Hematopoietic multipotent progenitor cell treated with erythropoietin and hydrocortisone succinate and interleukin-3 and kit ligand, for 6 days (in vitro differentiated cells): ENCODE results near the gene GPR17.

Source experiments
- DNase-seq: peaks from one replicate; pipeline ENCODE4 v3.0.0-alpha.2; 2015

GPR17 gene

GRCh38 chr2:127672341-127673224 lies 26.6 kb downstream of the GPR17 start:
- DNase-seq = no peak

- DNase-seq = no peak
Measured at GRCh38 chr2:127673291-127674069, 27.5 kb downstream of the GPR17 start.

GRCh38 chr2:127674241-127675209 lies 28.6 kb downstream of the GPR17 start:
- peak; percentile 46 for DNase-seq

- DNase-seq = peak; percentile 17
Measured at GRCh38 chr2:127675331-127676261, 29.6 kb downstream of the GPR17 start, which contains the start of gene LIMS2. LIMS2 (minus strand) TSS chr2:127675530; CDS start chr2:127675024, 506 bp downstream.

- no peak for DNase-seq
Measured at GRCh38 chr2:127676906-127677305, 31.0 kb downstream of the GPR17 start.

- DNase-seq = no peak
Measured at GRCh38 chr2:127678531-127678930, 32.6 kb downstream of the GPR17 start.

- DNase-seq = no peak
Measured at GRCh38 chr2:127678991-127679390, 33.0 kb downstream of the GPR17 start.

GRCh38 chr2:127679680-127680361 lies 33.9 kb downstream of the GPR17 start:
- no peak for DNase-seq

GRCh38 chr2:127680706-127681287 lies 34.8 kb downstream of the GPR17 start:
- DNase-seq = no peak

- DNase-seq = no peak
Measured at GRCh38 chr2:127681288-127681804, 35.4 kb downstream of the GPR17 start.

GRCh38 chr2:127681976-127682857 lies 36.3 kb downstream of the GPR17 start:
- no peak for DNase-seq

- DNase-seq = no peak
Measured at GRCh38 chr2:127683056-127683455, 37.1 kb downstream of the GPR17 start.

- no peak for DNase-seq
Measured at GRCh38 chr2:127683757-127684156, 37.8 kb downstream of the GPR17 start.

GRCh38 chr2:127685410-127686080 lies 39.6 kb downstream of the GPR17 start:
- no peak for DNase-seq

- no peak for DNase-seq
Measured at GRCh38 chr2:127688405-127688804, 42.5 kb downstream of the GPR17 start.

- no peak for DNase-seq
Measured at GRCh38 chr2:127690696-127691095, 44.7 kb downstream of the GPR17 start.

- no peak for DNase-seq
Measured at GRCh38 chr2:127694986-127695385, 49.0 kb downstream of the GPR17 start.
